Measurements from ENCODE around the gene SLC16A14. TPM values are rescaled to one million over a fixed set of nuclear protein-coding genes. Genes with fewer than 3 reads are reported as not detected.
A peak's percentile ranks its signal among the peaks of the same experiment; 100 is the strongest.
"Not testable (repeated sequence)": the region's sequence is repeated elsewhere in the genome, so short reads cannot be mapped to it uniquely, and the experiment has no call there.

The SLC16A14 gene, protein sequence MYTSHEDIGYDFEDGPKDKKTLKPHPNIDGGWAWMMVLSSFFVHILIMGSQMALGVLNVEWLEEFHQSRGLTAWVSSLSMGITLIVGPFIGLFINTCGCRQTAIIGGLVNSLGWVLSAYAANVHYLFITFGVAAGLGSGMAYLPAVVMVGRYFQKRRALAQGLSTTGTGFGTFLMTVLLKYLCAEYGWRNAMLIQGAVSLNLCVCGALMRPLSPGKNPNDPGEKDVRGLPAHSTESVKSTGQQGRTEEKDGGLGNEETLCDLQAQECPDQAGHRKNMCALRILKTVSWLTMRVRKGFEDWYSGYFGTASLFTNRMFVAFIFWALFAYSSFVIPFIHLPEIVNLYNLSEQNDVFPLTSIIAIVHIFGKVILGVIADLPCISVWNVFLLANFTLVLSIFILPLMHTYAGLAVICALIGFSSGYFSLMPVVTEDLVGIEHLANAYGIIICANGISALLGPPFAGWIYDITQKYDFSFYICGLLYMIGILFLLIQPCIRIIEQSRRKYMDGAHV
- total RNA-seq: 1.0 and 1.1 TPM in 2 replicates

DNA sequence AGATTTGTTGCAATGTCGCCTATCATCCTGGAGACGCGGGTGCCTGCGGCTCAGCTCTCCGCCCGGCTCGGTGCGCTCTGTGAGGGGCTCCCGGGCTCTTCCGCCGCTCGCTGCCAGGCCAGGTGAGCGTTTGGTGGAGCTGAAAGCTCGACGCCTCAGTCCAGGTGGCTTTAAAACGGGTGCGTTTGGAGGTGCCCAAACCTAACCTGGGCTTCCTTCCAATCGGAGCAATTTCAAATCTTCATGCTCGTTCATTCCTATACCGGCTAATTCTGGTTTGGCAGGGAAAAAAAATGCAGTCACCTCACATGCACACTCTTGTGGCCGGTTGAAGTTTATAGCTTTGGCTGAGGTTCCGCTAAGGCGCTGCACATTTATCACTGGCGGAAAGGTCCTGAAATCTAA lies at the start of gene SLC16A14:
TSS of gene SLC16A14 (minus strand) at position 274 of the 405 bp plus-strand sequence. CDS start 9,572 bp downstream, outside the sequence.
- DNase-seq (ENCODE audit: low read depth): peak; percentile 37
- peak within 1 kb of the TSS; percentile 68 for H3K4me3 ChIP-seq (ENCODE audit: low read depth, low read length)
- TF ChIP-seq, protein P1, sequence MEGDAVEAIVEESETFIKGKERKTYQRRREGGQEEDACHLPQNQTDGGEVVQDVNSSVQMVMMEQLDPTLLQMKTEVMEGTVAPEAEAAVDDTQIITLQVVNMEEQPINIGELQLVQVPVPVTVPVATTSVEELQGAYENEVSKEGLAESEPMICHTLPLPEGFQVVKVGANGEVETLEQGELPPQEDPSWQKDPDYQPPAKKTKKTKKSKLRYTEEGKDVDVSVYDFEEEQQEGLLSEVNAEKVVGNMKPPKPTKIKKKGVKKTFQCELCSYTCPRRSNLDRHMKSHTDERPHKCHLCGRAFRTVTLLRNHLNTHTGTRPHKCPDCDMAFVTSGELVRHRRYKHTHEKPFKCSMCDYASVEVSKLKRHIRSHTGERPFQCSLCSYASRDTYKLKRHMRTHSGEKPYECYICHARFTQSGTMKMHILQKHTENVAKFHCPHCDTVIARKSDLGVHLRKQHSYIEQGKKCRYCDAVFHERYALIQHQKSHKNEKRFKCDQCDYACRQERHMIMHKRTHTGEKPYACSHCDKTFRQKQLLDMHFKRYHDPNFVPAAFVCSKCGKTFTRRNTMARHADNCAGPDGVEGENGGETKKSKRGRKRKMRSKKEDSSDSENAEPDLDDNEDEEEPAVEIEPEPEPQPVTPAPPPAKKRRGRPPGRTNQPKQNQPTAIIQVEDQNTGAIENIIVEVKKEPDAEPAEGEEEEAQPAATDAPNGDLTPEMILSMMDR (conservative IDR thresholded peaks at IDR 0.05; ENCODE audit: low read depth, low read length): peak; percentile 52

- TF ChIP-seq, protein P1 (conservative IDR thresholded peaks at IDR 0.05; ENCODE audit: low read depth, low read length): no peak
- no peak overlapping the region for H3K4me3 ChIP-seq (ENCODE audit: low read depth, low read length)
- no peak for DNase-seq (ENCODE audit: low read depth)
Observed at GRCh38 chr2:230106771-230107170, 38.0 kb upstream of the SLC16A14 start.

- not testable (repeated sequence) for H3K4me3 ChIP-seq (ENCODE audit: low read depth, low read length); DNase-seq (ENCODE audit: low read depth)
Observed at GRCh38 chr2:230101967-230102366, 33.2 kb upstream of the SLC16A14 start.

DNA sequence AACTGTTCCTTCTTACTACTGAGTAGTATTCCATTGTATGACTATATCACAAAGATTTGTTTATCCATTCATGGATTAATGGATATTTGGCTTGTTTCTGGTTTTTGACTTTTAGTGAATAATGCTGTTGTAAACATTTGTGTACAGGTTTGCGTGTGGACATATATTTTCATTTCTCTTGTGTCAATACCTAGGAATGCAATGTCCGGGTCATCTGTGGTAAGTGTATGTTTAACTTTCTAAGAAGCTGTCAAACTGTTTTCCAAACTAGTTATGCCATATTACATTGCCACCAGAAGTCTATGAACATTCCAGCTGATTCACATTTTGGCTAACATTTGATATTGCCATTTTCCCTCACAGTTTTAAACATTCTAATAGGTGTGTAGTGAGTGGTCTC lies 29.1 kb upstream of the SLC16A14 start:
- TF ChIP-seq, protein P1 (conservative IDR thresholded peaks at IDR 0.05; ENCODE audit: low read depth, low read length): no peak
- no peak for DNase-seq (ENCODE audit: low read depth)
- no peak overlapping the region for H3K4me3 ChIP-seq (ENCODE audit: low read depth, low read length)

GRCh38 chr2:230097424-230097823 lies 28.7 kb upstream of the SLC16A14 start:
- no peak overlapping the region for H3K4me3 ChIP-seq (ENCODE audit: low read depth, low read length)
- no peak for DNase-seq (ENCODE audit: low read depth)
- TF ChIP-seq, protein P1 (conservative IDR thresholded peaks at IDR 0.05; ENCODE audit: low read depth, low read length): no peak

GRCh38 chr2:230090967-230091366 lies 22.2 kb upstream of the SLC16A14 start:
- no peak overlapping the region for H3K4me3 ChIP-seq (ENCODE audit: low read depth, low read length)
- DNase-seq (ENCODE audit: low read depth): no peak
- TF ChIP-seq, protein P1 (conservative IDR thresholded peaks at IDR 0.05; ENCODE audit: low read depth, low read length): no peak

DNA sequence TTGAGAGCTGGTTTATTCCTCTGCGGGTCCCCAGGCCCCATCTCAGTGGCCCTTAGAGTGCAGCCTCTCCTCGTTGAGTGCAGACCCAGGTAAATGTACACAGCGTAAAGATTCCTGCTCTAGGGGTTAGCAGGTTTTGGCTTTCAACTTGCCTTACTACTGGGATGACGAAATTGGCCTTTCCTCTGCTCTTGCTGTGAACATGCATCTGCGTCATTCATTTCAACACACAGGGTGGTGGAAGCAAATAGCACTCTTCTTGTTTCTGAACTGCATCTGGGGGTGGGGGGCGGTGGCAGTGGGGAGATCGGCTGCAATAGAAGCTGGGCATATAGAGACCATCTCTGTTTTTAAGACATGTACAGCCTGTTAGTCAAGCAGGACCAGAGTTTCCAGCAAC lies 16.5 kb upstream of the SLC16A14 start:
- DNase-seq (ENCODE audit: low read depth): no peak
- no peak overlapping the region for H3K4me3 ChIP-seq (ENCODE audit: low read depth, low read length)
- TF ChIP-seq, protein P1 (conservative IDR thresholded peaks at IDR 0.05; ENCODE audit: low read depth, low read length): no peak
